Activated T-helper 2 cell treated with anti-CD3 and anti-CD28 coated beads, Interferon-gamma antibody, Interleukin-2, Interleukin-4, amounts not matched to agents 10 μg/mL and 5 μg/mL and 100 μg/mL, durations not matched to agents 14 hours and 24 hours and 36 hours (primary cell): ENCODE measurements around the gene PAPSS1. TPM values are rescaled to one million over a fixed set of nuclear protein-coding genes. Genes with fewer than 3 reads are reported as not detected.
"Not testable (repeated sequence)": the region's sequence is repeated elsewhere in the genome, so short reads cannot be mapped to it uniquely, and the experiment has no call there.

Experiments
- DNase-seq: peaks from one replicate; pipeline ENCODE4 v3.0.0; 2021; ENCODE audit warnings: low spot score
- H3K27ac Mint-ChIP-seq: one replicate; pipeline ENCODE4 v1.8.0; 2021; ENCODE audit warnings: mixed read lengths
- H3K27me3 Mint-ChIP-seq: one replicate; pipeline ENCODE4 v1.8.0; 2021; ENCODE audit warnings: low read depth, mixed read lengths
- H3K36me3 Mint-ChIP-seq: one replicate; pipeline ENCODE4 v1.8.0; 2021; ENCODE audit warnings: low read depth, mixed read lengths
- H3K4me1 Mint-ChIP-seq: one replicate; pipeline ENCODE4 v1.8.0; 2021; ENCODE audit warnings: low read depth, mixed read lengths
- H3K4me3 Mint-ChIP-seq: one replicate; pipeline ENCODE4 v1.8.0; 2021; ENCODE audit warnings: low read depth, mild to moderate bottlenecking, moderate library complexity, mixed read lengths
- H3K9me3 Mint-ChIP-seq: one replicate; pipeline ENCODE4 v1.8.0; 2021; ENCODE audit warnings: mixed read lengths
- intact Hi-C: fragments of 100-400 bp; cut with micrococcal nuclease; formaldehyde crosslinking; loops from one replicate; pipeline ENCODE4 v1.15.1; 2023
- total RNA-seq: library from RNA; stranded (reverse); gene quantifications from 2 replicates; pipeline ENCODE4 v1.2.3, GENCODE V29; 2022

The PAPSS1 gene
- total RNA-seq, 1 donor from 2014 or later, result 36.9 TPM

DNA sequence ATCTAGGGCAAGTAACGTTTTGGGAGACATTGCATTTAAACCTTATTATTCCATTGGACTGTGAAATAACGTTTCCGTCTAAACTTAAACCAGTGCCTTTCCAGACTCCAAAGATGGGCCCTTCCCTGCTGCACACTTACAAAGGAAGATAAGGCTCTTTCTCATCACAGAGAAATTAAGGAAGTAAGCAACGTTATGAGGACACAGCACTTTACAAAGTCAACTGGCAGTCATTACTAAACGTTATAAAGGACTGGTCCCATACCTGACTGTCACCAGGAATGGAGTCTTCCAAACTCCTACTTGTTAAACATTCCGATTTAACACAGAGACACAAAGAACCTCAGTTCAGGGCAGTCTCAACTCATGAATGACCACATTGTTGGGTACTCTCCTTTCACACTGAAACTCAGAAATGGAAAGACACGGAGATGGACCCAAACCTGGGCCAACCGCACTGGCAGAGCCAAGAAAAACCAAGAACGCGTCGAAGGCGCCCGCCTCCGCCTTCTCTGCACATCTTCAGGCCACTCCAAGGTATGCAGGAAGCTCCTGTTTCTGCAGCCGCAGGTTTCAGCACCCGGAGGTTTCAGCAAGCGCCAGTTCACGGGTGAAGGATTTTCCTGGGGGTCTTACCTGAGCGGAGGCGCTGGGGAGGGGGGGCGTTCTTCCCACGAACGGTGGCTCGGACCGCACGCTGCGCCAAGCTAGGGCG is 670 bp downstream of the PAPSS1 start:
- Mint-ChIP-seq H3K4me1 (peaks cover 27% of the 10 kb centered on the region), H3K27ac (peak overlapping the region; percentile 82), H3K9me3 (no peaks in the 10 kb centered on the region), H3K4me3 (peak overlapping the region; percentile 91), H3K36me3 (peaks cover 10% of the 10 kb centered on the region), H3K27me3 (no peaks in the 10 kb centered on the region)
- intact Hi-C loops, result no loop called here
- no peak for DNase-seq

GRCh38 chr4:107718351-107718965 is 1.6 kb downstream of the PAPSS1 start:
- peaks cover 27% of the 10 kb centered on the region for H3K4me1 Mint-ChIP-seq
- intact Hi-C loops, result no loop called here

GRCh38 chr4:107714256-107714655 is 5.8 kb downstream of the PAPSS1 start:
- Mint-ChIP-seq H3K27ac (no peak overlapping the region), H3K36me3 (peaks cover 26% of the 10 kb centered on the region), H3K4me1 (peaks cover 31% of the 10 kb centered on the region), H3K27me3 (no peaks in the 10 kb centered on the region), H3K9me3 (peaks cover 8% of the 10 kb centered on the region), H3K4me3 (no peak overlapping the region)
- no peak for DNase-seq
- intact Hi-C loops, result no loop called here

More at GRCh38 chr4:107718351-107718965, 1.6 kb downstream of the PAPSS1 start:
- Mint-ChIP-seq H3K27ac (no peak overlapping the region), H3K27me3 (no peaks in the 10 kb centered on the region), H3K9me3 (no peaks in the 10 kb centered on the region), H3K4me3 (peak overlapping the region; percentile 91), H3K36me3 (peaks cover 14% of the 10 kb centered on the region)
- no peak for DNase-seq

DNA sequence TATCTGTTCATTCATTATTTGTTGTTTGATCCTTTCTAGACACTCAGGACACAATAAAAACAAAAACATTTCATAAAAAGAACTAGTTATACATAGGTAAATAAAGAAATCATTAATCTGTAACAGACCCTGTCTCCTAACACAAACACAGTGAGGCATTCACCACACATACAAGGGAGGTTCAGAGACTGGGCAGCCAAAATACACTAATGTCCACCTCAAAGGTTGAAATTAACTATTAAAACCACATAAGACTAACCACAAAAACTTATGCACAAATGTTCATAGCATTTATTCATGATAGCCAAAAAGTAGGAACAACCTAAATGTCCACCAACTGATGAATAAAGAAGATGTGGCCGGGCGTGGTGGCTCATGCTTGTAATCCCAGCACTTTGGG is 7.8 kb downstream of the PAPSS1 start:
- Mint-ChIP-seq H3K4me1 (peaks cover 16% of the 10 kb centered on the region), H3K4me3 (no peak overlapping the region), H3K27ac (no peak overlapping the region), H3K9me3 (peaks cover 22% of the 10 kb centered on the region), H3K27me3 (no peaks in the 10 kb centered on the region), H3K36me3 (peaks cover 26% of the 10 kb centered on the region)
- intact Hi-C loops, result no loop called here
- no peak for DNase-seq

DNA sequence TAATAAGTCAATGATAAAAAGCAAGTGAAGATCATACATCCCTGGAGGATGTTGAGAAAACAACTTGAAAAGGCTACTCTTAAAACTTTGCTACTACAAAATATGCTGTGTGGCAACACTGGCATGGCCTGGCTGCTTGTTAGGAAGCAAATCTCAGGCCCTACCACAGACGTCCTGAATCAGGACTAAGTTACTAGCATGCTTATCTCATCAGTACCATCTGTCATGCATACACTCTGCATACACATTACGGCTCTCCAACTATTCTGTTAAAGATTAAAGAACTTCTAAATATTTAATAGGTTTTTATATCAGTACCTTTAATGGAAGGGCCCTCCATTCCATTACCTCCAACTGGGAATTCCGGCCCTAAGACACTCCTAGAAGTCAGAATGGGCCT is 8.2 kb downstream of the PAPSS1 start:
- Mint-ChIP-seq H3K36me3 (peaks cover 29% of the 10 kb centered on the region), H3K9me3 (peaks cover 24% of the 10 kb centered on the region), H3K4me3 (no peak overlapping the region), H3K27me3 (no peaks in the 10 kb centered on the region), H3K27ac (no peak overlapping the region), H3K4me1 (peaks cover 16% of the 10 kb centered on the region)
- DNase-seq, result no peak
- intact Hi-C loops, result no loop called here

DNA sequence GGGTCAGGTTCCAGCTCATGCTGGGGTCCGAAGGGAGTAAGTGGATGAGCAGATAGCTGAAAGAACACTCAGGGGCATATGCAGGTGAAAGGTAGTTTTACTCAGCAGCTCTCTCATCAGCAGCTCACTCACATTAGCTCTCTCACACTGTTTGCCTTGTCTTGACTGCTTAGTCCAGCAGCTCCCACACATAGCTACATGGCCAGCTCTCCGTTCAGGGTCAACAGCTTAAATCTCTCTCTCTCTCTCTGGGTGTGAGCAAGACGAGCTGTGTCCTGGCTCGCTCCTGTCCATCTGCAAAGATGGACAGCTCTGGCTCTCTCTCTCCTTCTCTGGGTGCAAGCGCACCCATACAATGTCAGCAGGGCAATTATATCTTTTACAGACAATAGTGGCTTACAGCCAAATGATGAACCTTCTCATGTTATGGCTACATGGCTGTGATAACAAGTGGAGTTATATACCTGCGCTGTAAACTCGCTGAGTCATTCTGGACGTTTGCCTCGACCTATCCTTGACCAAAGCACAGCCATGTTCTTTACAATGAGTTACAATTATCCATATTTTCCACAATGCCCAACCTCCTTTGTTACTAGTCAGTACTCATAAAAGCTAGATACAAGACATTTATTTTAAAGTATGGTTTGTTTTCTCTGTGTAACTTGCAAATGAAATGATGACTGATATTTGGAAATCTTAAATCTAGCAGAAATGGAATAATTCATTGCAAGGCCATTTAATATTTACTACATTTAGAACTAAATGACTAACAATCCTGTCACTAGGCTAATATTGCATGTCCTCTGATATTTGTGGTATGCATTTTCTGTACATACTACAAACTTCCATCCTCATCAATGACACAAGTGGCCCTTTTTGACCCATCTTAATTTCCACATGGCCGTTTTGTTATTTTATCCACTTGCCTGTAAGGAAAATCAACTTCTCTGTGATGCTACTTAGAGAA is 9.3 kb downstream of the PAPSS1 start:
- intact Hi-C loops, result no loop called here
- H3K27me3 Mint-ChIP-seq, result no peaks in the 10 kb centered on the region
- H3K36me3 Mint-ChIP-seq, result peaks cover 34% of the 10 kb centered on the region
- no peak overlapping the region for H3K4me3 Mint-ChIP-seq
- peaks cover 14% of the 10 kb centered on the region for H3K4me1 Mint-ChIP-seq
- no peak for DNase-seq
- no peak overlapping the region for H3K27ac Mint-ChIP-seq
- peaks cover 30% of the 10 kb centered on the region for H3K9me3 Mint-ChIP-seq

DNA sequence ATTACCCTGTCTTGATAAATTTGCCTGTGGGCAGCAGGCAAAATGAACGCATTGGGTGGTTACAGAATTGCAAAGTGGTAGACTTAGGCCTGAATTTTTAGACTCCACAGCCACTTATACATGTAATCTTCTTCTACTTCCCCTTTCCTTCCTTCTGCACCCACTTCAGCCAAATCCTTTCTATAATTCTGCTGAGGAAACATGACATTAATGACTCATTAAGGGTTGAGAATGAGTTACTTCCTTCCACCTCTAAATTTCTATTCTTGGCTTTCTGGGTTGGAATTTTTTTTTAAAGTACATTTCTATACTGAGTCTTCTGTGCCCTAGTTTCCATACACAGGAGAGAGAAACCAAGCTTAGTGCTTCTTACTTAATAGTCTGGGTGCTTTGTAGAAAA is 10.1 kb downstream of the PAPSS1 start:
- Mint-ChIP-seq H3K4me3 (no peak overlapping the region), H3K9me3 (peaks cover 38% of the 10 kb centered on the region), H3K36me3 (peaks cover 42% of the 10 kb centered on the region), H3K27ac (no peak overlapping the region), H3K27me3 (no peaks in the 10 kb centered on the region), H3K4me1 (peaks cover 14% of the 10 kb centered on the region)
- DNase-seq, result no peak
- intact Hi-C loops, result no loop called here

DNA sequence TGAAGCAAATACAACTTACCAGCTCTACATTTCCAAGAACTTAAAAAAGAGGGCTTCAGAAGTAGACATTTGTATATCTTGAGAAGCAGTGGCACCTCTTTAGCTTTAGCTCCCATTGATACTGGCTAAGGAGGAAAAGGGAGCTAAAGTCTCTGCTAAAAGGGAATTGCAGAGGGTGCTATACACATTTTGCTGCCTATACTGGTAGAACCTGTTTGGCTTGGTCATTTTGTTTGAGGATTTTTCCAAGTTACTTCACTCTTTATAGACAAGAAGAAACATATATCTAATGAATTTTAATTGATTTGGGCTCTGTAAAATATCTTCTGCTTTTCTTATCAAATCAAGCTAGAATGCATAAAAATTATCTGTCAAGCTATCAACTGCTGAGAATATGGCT is 11.8 kb downstream of the PAPSS1 start:
- Mint-ChIP-seq H3K4me1 (peaks cover 14% of the 10 kb centered on the region), H3K27ac (no peak overlapping the region), H3K27me3 (no peaks in the 10 kb centered on the region), H3K4me3 (no peak overlapping the region), H3K9me3 (peaks cover 53% of the 10 kb centered on the region), H3K36me3 (peaks cover 37% of the 10 kb centered on the region)
- intact Hi-C loops, result no loop called here
- no peak for DNase-seq

GRCh38 chr4:107705742-107706556 is 14.1 kb downstream of the PAPSS1 start:
- no peak for DNase-seq
- H3K4me1 Mint-ChIP-seq, result peaks cover 14% of the 10 kb centered on the region
- H3K27me3 Mint-ChIP-seq, result no peaks in the 10 kb centered on the region
- peaks cover 57% of the 10 kb centered on the region for H3K9me3 Mint-ChIP-seq
- no peak overlapping the region for H3K27ac Mint-ChIP-seq
- H3K36me3 Mint-ChIP-seq, result peaks cover 46% of the 10 kb centered on the region
- intact Hi-C loops, result no loop called here
- H3K4me3 Mint-ChIP-seq, result no peak overlapping the region

DNA sequence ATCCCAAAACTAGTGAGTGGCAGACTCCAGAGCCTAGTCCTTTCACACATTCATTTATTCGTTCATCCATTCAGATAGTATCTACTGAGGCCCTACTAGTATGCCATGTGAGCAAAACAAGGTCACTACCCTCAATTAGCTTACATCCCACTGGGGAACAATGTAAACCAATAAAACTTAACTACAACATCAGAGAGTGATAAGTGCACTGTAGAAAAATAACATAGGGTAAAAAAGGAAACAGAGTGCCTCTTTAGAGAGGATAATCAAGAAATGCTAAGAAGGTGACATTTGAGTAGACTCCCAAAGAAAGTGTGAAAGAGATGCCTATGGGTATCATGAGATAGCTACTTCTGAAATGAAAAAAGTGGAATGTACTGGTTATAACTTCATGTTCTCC is 18.5 kb downstream of the PAPSS1 start:
- H3K27ac Mint-ChIP-seq, result no peak overlapping the region
- DNase-seq, result no peak

DNA sequence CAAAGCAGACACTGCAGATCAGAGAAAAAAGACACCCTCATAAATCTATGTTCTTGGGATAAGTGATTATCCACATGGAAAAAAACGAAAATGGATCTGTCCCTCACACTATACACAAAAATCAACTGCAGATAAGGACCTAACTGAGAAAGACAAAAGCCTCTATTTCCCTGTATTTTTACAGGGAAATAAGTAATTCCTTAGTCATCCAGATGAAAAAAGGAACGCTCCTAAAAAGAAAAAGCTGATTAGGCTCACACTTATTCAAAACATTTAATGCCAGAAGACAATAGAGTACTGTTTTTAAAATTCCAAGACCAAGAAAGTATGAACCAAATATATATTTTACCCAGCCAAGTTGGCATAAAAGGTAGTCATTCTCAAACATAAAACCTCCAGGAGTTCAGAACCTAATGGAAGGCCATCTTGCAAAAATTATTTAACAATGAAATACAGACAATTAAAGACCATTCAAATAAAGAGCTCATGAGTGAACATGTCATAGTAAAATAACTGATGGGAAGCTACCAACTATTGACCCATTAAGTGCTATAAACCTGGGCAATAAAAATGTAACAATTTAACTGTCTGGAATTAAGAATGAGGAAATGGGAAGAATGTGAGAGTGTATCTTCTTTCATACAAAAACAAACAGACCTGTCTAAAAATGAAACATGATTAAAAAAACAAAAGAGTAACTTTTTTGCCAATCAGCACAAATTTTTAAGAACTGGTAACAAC is 20.4 kb downstream of the PAPSS1 start:
- no peak for DNase-seq
- H3K36me3 Mint-ChIP-seq, result peaks cover 55% of the 10 kb centered on the region
- H3K27ac Mint-ChIP-seq, result no peak overlapping the region
- no peak overlapping the region for H3K4me3 Mint-ChIP-seq
- no peaks in the 10 kb centered on the region for H3K27me3 Mint-ChIP-seq
- peaks cover 27% of the 10 kb centered on the region for H3K9me3 Mint-ChIP-seq
- intact Hi-C loops, result no loop called here
- H3K4me1 Mint-ChIP-seq, result peaks cover 4% of the 10 kb centered on the region

More for the DNA sequence above, 18.5 kb downstream of the PAPSS1 start:
- intact Hi-C loops, result no loop called here
- Mint-ChIP-seq H3K4me1 (no peaks in the 10 kb centered on the region), H3K4me3 (no peak overlapping the region), H3K9me3 (peaks cover 33% of the 10 kb centered on the region), H3K36me3 (peaks cover 52% of the 10 kb centered on the region), H3K27me3 (no peaks in the 10 kb centered on the region)

- H3K9me3 Mint-ChIP-seq, H3K27me3 Mint-ChIP-seq, intact Hi-C loops, H3K27ac Mint-ChIP-seq, H3K4me3 Mint-ChIP-seq, DNase-seq: not testable (repeated sequence)
- Mint-ChIP-seq H3K36me3 (peaks cover 68% of the 10 kb centered on the region), H3K4me1 (peaks cover 21% of the 10 kb centered on the region)
Observed at GRCh38 chr4:107696187-107696586, 23.8 kb downstream of the PAPSS1 start.
